HFF-Myc (cell line): ENCODE results near the gene ZBTB48.
"Not testable (repeated sequence)": the region's sequence is repeated elsewhere in the genome, so short reads cannot be mapped to it uniquely, and the experiment has no call there.

Experiments used
- DNase-seq: peaks from one replicate; pipeline ENCODE4 v3.0.0-alpha.2; 2011; ENCODE audit warnings: low read depth; ENCODE audit errors: extremely low read depth
- H3K4me3 ChIP-seq: replicated peaks from 2 replicates; pipeline ENCODE4 v1.5.1; 2011; ENCODE audit warnings: low read depth, mild to moderate bottlenecking, control low read depth, low read length
- CTCF ChIP-seq: IDR thresholded peaks from 2 replicates; pipeline ENCODE4 v1.5.1; 2012; ENCODE audit warnings: mild to moderate bottlenecking, low read depth, low read length, control low read depth; ENCODE audit errors: missing control alignments

Gene ZBTB48

GRCh38 chr1:6554907-6555778, 24.7 kb upstream of the ZBTB48 start, which contains the start of gene TAS1R1:
TAS1R1 (plus strand) TSS chr1:6555307; CDS start chr1:6555374, 67 bp downstream.
- TF ChIP-seq CTCF = no peak
- DNase-seq = no peak
- peak within 1 kb of the TSS; percentile 100 for H3K4me3 ChIP-seq

GRCh38 chr1:6557597-6557996, 22.2 kb upstream of the ZBTB48 start:
- H3K4me3 ChIP-seq = no peak overlapping the region
- DNase-seq = no peak
- TF ChIP-seq CTCF = no peak

- DNase-seq, H3K4me3 ChIP-seq: not testable (repeated sequence)
Measured at GRCh38 chr1:6559161-6559560, 20.6 kb upstream of the ZBTB48 start.

GRCh38 chr1:6560267-6560666, 19.5 kb upstream of the ZBTB48 start:
- H3K4me3 ChIP-seq = no peak overlapping the region
- DNase-seq = no peak
- TF ChIP-seq CTCF = no peak

GRCh38 chr1:6569033-6569432, 10.8 kb upstream of the ZBTB48 start:
- no peak for DNase-seq
- no peak for TF ChIP-seq CTCF
- H3K4me3 ChIP-seq = no peak overlapping the region

- H3K4me3 ChIP-seq = no peak overlapping the region
- DNase-seq = no peak
- TF ChIP-seq CTCF = no peak
Measured at GRCh38 chr1:6570100-6570499, 9.7 kb upstream of the ZBTB48 start.

GRCh38 chr1:6570987-6571386, 8.8 kb upstream of the ZBTB48 start:
- DNase-seq = no peak
- no peak for TF ChIP-seq CTCF
- no peak overlapping the region for H3K4me3 ChIP-seq
